ENCODE results near the gene UGCG.

Gene UGCG

DNA sequence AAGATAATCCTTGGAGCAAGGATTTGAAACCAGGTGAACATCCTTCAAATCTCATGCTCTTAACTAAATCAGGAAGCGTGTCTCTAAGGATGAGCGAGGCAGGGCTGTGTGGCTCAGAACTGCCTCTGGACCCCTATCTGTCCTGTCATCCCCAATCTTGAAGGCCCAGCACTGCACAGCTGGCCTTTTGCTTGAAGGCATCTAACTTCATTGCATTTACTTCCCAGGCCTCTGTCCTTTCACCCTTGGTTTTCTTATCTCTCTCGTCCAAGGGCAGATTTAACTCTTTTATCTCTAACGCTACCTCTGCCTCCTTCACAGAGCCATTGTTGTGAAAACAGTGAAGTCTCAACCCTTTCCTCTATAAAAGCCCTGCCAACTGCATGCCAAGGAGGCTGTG lies 83.8 kb downstream of the UGCG start:
- Histone ChIP-seq H3K27ac (no peak overlapping the region), H3K27me3 (no peaks in the 10 kb centered on the region), H3K36me3 (no peaks in the 10 kb centered on the region), H3K4me3 (no peak overlapping the region), H3K9ac (no peak overlapping the region), H3K4me1 (peaks cover 24 to 37% (median 31%) of the 10 kb centered on the region in 10 experiments), H4K20me1 (no peaks in the 10 kb centered on the region), H3K9me3 (replicated peaks in 1 of 11) (no peaks in the 10 kb centered on the region), H3K4me2 (no peak overlapping the region)
- no peak for TF ChIP-seq Cebpa-rat (IDR thresholded peaks at IDR 0.05)

DNA sequence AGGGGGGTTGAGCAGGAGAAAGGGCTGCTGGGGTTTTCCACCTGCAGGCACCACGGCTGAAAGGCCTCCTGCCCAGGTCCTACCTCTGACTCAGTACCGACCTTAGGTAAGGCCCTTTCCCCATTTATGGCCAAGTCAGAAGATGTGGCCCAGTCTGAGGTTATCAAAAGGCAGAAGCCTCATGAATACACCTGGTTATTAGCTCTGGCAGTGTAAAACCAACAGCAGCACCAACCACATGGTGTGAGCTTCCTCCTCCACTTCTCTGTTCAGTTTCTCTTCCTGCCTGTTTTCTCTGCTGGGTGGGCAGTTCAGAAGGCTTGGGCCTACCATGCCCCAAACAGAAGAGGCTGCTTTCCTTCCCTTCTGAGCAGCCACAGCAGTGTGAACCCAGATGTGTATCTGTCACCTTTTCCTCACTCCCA lies 86.9 kb downstream of the UGCG start:
- Histone ChIP-seq H3K9me3 (replicated peaks in 1 of 11) (no peaks in the 10 kb centered on the region), H3K27me3 (no peaks in the 10 kb centered on the region), H3K36me3 (no peaks in the 10 kb centered on the region), H3K27ac (peak overlapping the region in 4 of 11 experiments; percentile 13 to 37 (median 35); a peak in 4 of 22 replicates), H3K4me2 (peak overlapping the region; percentile 26 to 70 (median 48); a peak in 21 of 22 replicates), H3K4me3 (no peak overlapping the region), H3K9ac (no peak overlapping the region), H4K20me1 (no peaks in the 10 kb centered on the region), H3K4me1 (peaks cover 15 to 42% (median 26%) of the 10 kb centered on the region in 10 experiments)
- no peak for TF ChIP-seq Cebpa-rat (IDR thresholded peaks at IDR 0.05)

DNA sequence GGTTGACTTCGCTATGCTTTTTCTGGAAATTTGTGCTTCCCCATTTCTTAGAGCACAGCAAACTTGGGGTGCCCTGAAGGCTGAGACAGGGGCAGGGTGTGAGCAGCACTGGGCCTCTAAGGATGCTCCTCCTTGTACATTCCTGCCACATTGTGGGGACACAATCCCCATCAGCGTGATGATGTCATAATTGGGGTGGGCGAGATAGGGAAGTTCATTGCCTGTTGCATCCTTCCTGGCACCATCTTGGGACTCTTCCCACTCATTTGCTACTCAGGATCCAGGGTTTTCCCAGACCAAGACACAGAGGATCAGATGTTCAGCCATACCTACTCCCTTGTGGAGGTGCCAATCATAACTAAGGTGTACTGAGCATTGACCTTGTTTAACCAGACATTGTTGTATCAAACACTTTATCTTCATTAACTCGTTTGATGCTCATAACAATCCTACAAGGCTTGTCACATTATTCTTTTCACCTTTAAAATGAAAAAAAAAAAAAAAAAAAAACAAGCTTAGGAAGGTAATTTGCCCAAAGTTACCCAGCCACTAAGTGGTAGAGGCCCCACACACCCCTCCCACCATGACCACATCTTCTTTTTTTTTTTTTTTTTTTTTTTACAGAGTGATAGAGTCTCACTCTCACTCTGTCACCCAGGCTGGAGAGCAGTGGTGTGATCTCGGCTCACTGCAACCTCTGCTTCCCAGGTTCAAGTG lies 87.6 kb downstream of the UGCG start:
- H4K20me1 ChIP-seq: no peaks in the 10 kb centered on the region
- no peak overlapping the region for H3K9ac ChIP-seq
- peak overlapping the region in 3 of 11 experiments; percentile 34 to 37 (median 36); a peak in 4 of 22 replicates for H3K27ac ChIP-seq
- TF ChIP-seq Cebpa-rat (IDR thresholded peaks at IDR 0.05): no peak
- H3K9me3 ChIP-seq (replicated peaks in 1 of 11): 0 out of 22 replicates have a peak, but pooled peaks cover 0 to under 1% (median 0%) of the 10 kb centered on the region in 11 experiments
- no peak overlapping the region for H3K4me3 ChIP-seq
- no peaks in the 10 kb centered on the region for H3K36me3 ChIP-seq
- H3K4me2 ChIP-seq: peak overlapping the region; percentile 27 to 70 (median 53); a peak in 19 of 22 replicates
- peaks cover 15 to 42% (median 26%) of the 10 kb centered on the region in 10 experiments for H3K4me1 ChIP-seq
- H3K27me3 ChIP-seq: no peaks in the 10 kb centered on the region
